ENCODE results near the gene PILRA. TPM values are rescaled to one million over a fixed set of nuclear protein-coding genes. Genes with fewer than 3 reads are reported as not detected.

Gene PILRA
- total RNA-seq, 4 donors from 2014 or later = 3.3 to 8.8 (median 5.4) TPM

- 60% methylated on average over 13 of the region's 13 CpGs for WGBS
- TF ChIP-seq EP300 (IDR thresholded peaks at IDR 0.05) = no peak
- TF ChIP-seq POLR2AphosphoS5 (IDR thresholded peaks at IDR 0.05) = no peak
- TF ChIP-seq POLR2A (IDR thresholded peaks at IDR 0.05; ENCODE audit: low read depth) = no peak
- TF ChIP-seq, protein P1, sequence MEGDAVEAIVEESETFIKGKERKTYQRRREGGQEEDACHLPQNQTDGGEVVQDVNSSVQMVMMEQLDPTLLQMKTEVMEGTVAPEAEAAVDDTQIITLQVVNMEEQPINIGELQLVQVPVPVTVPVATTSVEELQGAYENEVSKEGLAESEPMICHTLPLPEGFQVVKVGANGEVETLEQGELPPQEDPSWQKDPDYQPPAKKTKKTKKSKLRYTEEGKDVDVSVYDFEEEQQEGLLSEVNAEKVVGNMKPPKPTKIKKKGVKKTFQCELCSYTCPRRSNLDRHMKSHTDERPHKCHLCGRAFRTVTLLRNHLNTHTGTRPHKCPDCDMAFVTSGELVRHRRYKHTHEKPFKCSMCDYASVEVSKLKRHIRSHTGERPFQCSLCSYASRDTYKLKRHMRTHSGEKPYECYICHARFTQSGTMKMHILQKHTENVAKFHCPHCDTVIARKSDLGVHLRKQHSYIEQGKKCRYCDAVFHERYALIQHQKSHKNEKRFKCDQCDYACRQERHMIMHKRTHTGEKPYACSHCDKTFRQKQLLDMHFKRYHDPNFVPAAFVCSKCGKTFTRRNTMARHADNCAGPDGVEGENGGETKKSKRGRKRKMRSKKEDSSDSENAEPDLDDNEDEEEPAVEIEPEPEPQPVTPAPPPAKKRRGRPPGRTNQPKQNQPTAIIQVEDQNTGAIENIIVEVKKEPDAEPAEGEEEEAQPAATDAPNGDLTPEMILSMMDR (IDR thresholded peaks at IDR 0.05) = no peak
- Histone ChIP-seq H3K9me3 (no peaks in the 10 kb centered on the region), H3K4me3 (no peak overlapping the region), H3K4me1 (peaks cover 0 to 3% (median 0%) of the 10 kb centered on the region in 4 donors), H3K27me3 (peaks cover 0 to 7% (median 0%) of the 10 kb centered on the region in 4 donors), H3K36me3 (peaks cover 0 to 25% (median 0%) of the 10 kb centered on the region in 4 donors), H3K27ac (replicated peaks in 1 of 4) (no peak overlapping the region)
- intact Hi-C loops (cut with DNase I) = no loop called here
- DNase-seq (ENCODE audit: extremely low spot score) = no peak
Observed at GRCh38 chr7:100397315-100398081, 24.2 kb downstream of the PILRA start.

- Histone ChIP-seq H3K36me3 (peaks cover 0 to 32% (median 0%) of the 10 kb centered on the region in 4 donors), H3K27me3 (peaks cover 0 to 7% (median 0%) of the 10 kb centered on the region in 4 donors), H3K27ac (replicated peaks in 1 of 4) (no peak overlapping the region), H3K4me1 (peaks cover 0 to 3% (median 0%) of the 10 kb centered on the region in 4 donors), H3K4me3 (no peak overlapping the region), H3K9me3 (no peaks in the 10 kb centered on the region)
- 43% methylated on average over 2 of the region's 2 CpGs for WGBS
- DNase-seq (ENCODE audit: extremely low spot score) = no peak
- intact Hi-C loops (cut with DNase I) = no loop called here
- TF ChIP-seq POLR2A (IDR thresholded peaks at IDR 0.05; ENCODE audit: low read depth) = no peak
- TF ChIP-seq EP300 (IDR thresholded peaks at IDR 0.05) = no peak
Observed at GRCh38 chr7:100398239-100398638, 25.0 kb downstream of the PILRA start.

DNA sequence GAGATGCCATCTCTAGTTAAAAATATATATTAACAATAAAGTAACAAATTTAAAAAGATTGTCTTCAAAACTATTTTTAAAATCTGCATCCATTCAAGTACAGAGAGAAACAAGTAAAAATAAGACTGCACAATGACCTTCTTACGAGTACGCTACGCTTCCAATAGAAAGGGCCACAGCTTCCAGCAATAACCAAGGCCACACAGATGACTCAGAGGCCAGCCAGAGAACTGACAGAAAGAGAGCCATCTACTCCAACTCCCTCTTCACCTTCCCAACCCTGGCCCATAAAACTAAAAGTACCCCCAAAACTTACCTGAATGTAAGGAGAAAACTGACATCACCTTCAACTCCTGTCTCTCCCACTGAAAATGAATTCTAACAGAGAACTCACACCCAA is 26.8 kb downstream of the PILRA start:
- intact Hi-C loops (cut with DNase I) = no loop called here
- H3K4me3 ChIP-seq = no peak overlapping the region
- H3K27ac ChIP-seq (replicated peaks in 1 of 4) = no peak overlapping the region
- peaks cover 0 to 7% (median 0%) of the 10 kb centered on the region in 4 donors for H3K27me3 ChIP-seq
- WGBS = 96% methylated on average over 3 of the region's 3 CpGs
- H3K36me3 ChIP-seq = peaks cover 0 to 38% (median 0%) of the 10 kb centered on the region in 4 donors
- no peaks in the 10 kb centered on the region for H3K9me3 ChIP-seq
- H3K4me1 ChIP-seq = peaks cover 0 to 3% (median 0%) of the 10 kb centered on the region in 4 donors
- no peak for TF ChIP-seq POLR2A (IDR thresholded peaks at IDR 0.05; ENCODE audit: low read depth)
- TF ChIP-seq EP300 (IDR thresholded peaks at IDR 0.05) = no peak
- TF ChIP-seq POLR2AphosphoS5 (IDR thresholded peaks at IDR 0.05) = no peak
- TF ChIP-seq, protein P1 (IDR thresholded peaks at IDR 0.05) = no peak
- no peak for DNase-seq (ENCODE audit: extremely low spot score)

GRCh38 chr7:100400656-100401055 is 27.4 kb downstream of the PILRA start:
- intact Hi-C loops (cut with DNase I) = no loop called here
- Histone ChIP-seq H3K9me3 (no peaks in the 10 kb centered on the region), H3K4me1 (peaks cover 0 to 3% (median 0%) of the 10 kb centered on the region in 4 donors), H3K36me3 (peaks cover 0 to 40% (median 0%) of the 10 kb centered on the region in 4 donors), H3K27ac (replicated peaks in 1 of 4) (no peak overlapping the region), H3K4me3 (no peak overlapping the region), H3K27me3 (peaks cover 0 to 7% (median 0%) of the 10 kb centered on the region in 4 donors)
- no peak for DNase-seq (ENCODE audit: extremely low spot score)
- TF ChIP-seq POLR2AphosphoS5 (IDR thresholded peaks at IDR 0.05) (no peak), EP300 (IDR thresholded peaks at IDR 0.05) (no peak), POLR2A (IDR thresholded peaks at IDR 0.05; ENCODE audit: low read depth) (no peak)
- TF ChIP-seq, protein P1 (IDR thresholded peaks at IDR 0.05) = no peak
- WGBS = 88% methylated on average over 11 of the region's 11 CpGs

GRCh38 chr7:100401811-100402210 is 28.5 kb downstream of the PILRA start:
- no peak for TF ChIP-seq POLR2AphosphoS5 (IDR thresholded peaks at IDR 0.05)
- TF ChIP-seq POLR2A (IDR thresholded peaks at IDR 0.05; ENCODE audit: low read depth) = no peak
- TF ChIP-seq, protein P1 (IDR thresholded peaks at IDR 0.05) = no peak
- TF ChIP-seq EP300 (IDR thresholded peaks at IDR 0.05) = no peak
- no peak for DNase-seq (ENCODE audit: extremely low spot score)
- peaks cover 0 to 7% (median 0%) of the 10 kb centered on the region in 4 donors for H3K27me3 ChIP-seq
- no peak overlapping the region for H3K27ac ChIP-seq (replicated peaks in 1 of 4)
- no peaks in the 10 kb centered on the region for H3K9me3 ChIP-seq
- no peak overlapping the region for H3K4me3 ChIP-seq
- intact Hi-C loops (cut with DNase I) = no loop called here
- WGBS = 81% methylated on average over 5 of the region's 5 CpGs
- peaks cover 0 to 40% (median 0%) of the 10 kb centered on the region in 4 donors for H3K36me3 ChIP-seq
- peaks cover 0 to 3% (median 0%) of the 10 kb centered on the region in 4 donors for H3K4me1 ChIP-seq

Measured in esophagus muscularis mucosa (tissue), 4 donors.